Lower leg skin (tissue), 4 donors: Measurements from ENCODE around the gene MTMR3. TPM values are rescaled to one million over a fixed set of nuclear protein-coding genes. Genes with fewer than 3 reads are reported as not detected.

ENCODE experiments used
- DNase-seq, 2 donors: peaks; one replicate each; pipeline ENCODE4 v3.0.0-alpha.2; 2019; ENCODE audit warnings: low spot score in 2 of 2
- H3K4me3 ChIP-seq: fragments of 200-600 bp; sonication (generic); 2 replicates; pipeline ENCODE4 v1.5.1; 2017; ENCODE audit warnings: mild to moderate bottlenecking, low read depth; ENCODE audit not compliant: poor library complexity, severe bottlenecking
- POLR2A ChIP-seq, 2 donors: fragments of 450-650 bp; IDR thresholded peaks; one replicate each; pipeline ENCODE4 v1.6.1; 2016 to 2017; ENCODE audit warnings: antibody characterized with exemption in 2 of 2, mild to moderate bottlenecking in 1 of 2, moderate library complexity in 1 of 2
- WGBS, 2 donors: methylation state at CpG; one replicate each; pipeline ENCODE4 v1.1.5; 2018; 5-methylcytosine and 5-hydroxymethylcytosine counted together
- intact Hi-C: fragments of 100-400 bp; cut with DNase I; formaldehyde crosslinking; loops from one replicate; pipeline ENCODE4 v1.15.0; 2023; ENCODE audit warnings: low total_unique reads
- total RNA-seq, 4 donors: library from RNA; depleted of rRNA; stranded (reverse); fragments of >200 nt; gene quantifications; one replicate each; pipeline ENCODE4 v1.1.0, GENCODE V29; 2016
- TF ChIP-seq, protein P1 (sequence below), 3 donors: fragments of 450-650 bp; IDR thresholded peaks; one replicate each; pipeline ENCODE4 v1.5.1; 2016; ENCODE audit warnings: antibody characterized with exemption in 3 of 3, mild to moderate bottlenecking in 3 of 3, moderate library complexity in 2 of 3

The MTMR3 gene
- total RNA-seq, 4 donors from 2014 or later: 51.4 to 70.5 (median 62.6) TPM

DNA sequence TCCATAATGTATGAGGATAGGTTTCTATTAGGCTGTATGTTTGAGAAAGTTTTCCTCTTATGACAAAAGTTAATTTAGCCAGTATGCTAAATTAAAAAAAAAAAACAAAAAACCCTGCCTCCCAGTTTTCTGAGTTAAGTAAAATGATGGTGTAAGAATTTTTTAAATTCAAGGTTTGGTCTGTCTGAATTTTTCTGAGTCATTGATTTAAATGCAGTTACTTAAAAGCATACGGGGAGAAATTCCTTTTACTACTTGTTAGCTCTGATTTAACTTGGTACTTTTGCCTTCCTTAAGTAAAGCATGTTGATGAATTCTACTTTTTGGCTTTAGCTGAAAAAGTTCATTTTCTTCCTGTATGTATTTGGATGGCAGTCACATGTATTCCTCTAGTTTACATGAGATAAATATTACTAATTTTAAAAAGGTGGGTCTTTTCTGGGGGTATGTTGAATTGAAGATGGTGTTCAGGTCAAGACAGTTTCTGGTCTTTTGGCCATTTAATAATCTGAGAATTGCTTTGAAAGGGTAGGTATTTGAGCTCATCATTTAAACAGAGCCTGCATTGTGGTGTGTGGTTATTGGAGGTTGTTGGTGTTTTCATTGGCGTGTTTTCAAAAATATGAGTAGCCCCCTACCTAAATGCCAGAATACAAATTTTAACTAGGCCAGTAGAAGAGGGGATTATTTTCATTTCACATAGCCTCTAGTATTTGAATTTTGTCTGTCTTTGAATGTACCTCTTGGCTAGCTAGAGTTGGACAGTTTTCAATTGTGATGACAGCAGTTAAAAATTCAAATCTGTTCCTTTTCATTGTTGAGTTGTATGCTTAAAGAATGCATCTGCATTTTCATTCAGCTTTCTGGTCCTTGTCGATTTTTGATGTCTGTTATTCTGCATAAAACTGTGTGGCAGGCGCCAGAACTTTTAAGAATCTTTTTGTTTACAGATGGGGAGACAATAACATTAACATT lies 64.7 kb downstream of the MTMR3 start:
- TF ChIP-seq POLR2A (IDR thresholded peaks at IDR 0.05): no peak
- TF ChIP-seq, protein P1, sequence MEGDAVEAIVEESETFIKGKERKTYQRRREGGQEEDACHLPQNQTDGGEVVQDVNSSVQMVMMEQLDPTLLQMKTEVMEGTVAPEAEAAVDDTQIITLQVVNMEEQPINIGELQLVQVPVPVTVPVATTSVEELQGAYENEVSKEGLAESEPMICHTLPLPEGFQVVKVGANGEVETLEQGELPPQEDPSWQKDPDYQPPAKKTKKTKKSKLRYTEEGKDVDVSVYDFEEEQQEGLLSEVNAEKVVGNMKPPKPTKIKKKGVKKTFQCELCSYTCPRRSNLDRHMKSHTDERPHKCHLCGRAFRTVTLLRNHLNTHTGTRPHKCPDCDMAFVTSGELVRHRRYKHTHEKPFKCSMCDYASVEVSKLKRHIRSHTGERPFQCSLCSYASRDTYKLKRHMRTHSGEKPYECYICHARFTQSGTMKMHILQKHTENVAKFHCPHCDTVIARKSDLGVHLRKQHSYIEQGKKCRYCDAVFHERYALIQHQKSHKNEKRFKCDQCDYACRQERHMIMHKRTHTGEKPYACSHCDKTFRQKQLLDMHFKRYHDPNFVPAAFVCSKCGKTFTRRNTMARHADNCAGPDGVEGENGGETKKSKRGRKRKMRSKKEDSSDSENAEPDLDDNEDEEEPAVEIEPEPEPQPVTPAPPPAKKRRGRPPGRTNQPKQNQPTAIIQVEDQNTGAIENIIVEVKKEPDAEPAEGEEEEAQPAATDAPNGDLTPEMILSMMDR (IDR thresholded peaks at IDR 0.05): no peak
- H3K4me3 ChIP-seq: no peak overlapping the region
- DNase-seq: no peak
- intact Hi-C loops: no loop called here
- 45 to 48% methylated on average over 4 of the region's 4 CpGs for WGBS, 2 donors

DNA sequence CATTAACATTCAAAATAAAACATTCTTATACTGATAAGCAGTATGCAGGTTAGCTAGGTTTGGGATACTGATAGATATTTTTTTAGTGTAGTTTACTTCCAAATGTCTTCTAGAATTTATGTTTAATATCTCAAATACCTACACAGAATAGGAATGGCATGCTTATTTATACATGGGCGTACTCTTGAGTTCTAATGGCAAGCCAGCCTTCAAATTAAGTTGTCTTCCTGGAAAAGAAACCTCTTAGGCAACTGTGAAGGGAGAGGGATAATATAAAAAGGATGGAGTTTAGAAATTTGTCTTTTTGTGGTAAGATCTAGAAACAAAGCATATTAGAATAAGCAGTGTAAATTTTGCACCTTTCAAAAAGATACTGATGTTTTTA lies 65.4 kb downstream of the MTMR3 start:
- H3K4me3 ChIP-seq: no peak overlapping the region
- TF ChIP-seq, protein P1 (IDR thresholded peaks at IDR 0.05): no peak
- TF ChIP-seq POLR2A (IDR thresholded peaks at IDR 0.05): no peak
- WGBS, 2 donors: 44 to 50% methylated on average over 1 of the region's 1 CpG
- DNase-seq: no peak
- intact Hi-C loops: no loop called here

DNA sequence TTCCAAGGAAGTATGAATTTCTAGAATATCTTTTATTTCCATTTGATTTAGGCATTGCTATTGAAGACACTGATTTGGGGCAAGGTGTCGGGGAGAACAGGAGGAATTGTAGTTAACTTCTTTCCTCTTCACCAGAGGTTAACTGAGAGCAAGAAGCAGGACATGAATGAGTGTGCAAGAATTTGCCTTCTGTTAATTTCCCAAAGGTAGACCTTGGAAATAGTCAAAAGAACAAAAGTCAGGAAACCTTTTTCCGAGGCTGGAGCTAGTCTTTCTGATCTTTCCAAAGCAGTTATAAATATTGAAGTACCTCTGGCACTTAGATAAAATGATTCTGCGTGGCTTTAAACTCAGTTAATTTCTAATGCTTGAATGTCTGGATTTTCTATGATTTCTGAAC lies 66.9 kb downstream of the MTMR3 start:
- DNase-seq: no peak
- TF ChIP-seq, protein P1 (IDR thresholded peaks at IDR 0.05): no peak
- TF ChIP-seq POLR2A (IDR thresholded peaks at IDR 0.05): no peak
- 82 to 87% methylated on average over 3 of the region's 3 CpGs for WGBS, 2 donors
- intact Hi-C loops: no loop called here
- H3K4me3 ChIP-seq: no peak overlapping the region

DNA sequence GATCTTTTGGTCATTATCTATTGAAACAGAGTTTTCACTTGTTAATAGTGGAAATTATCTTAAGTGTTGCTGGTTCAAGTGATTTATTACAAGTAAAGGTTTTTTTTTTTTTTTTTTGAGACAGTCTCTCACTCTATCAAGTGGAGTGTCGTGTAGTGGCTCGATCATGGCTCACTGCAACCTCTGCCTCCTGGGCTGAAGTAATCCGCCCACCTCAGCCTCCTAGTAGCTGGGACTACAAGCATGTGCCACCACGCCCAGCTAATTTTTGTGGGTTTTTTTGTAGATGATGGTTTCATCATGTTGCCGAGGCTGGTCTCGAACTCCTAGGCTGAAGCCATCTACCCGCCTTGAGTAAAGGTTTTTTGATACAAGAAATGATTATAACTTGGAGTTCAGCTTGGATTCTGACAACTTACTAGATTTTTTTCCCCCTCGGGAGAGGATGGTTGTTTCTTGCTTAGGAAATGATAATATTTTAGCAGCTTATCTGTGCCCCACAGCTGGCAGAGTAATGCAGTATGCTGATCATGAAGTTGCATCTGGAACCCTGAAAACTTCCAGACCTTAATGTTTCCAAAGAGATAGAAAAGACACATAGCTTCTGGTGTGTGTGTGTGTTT lies 68.9 kb downstream of the MTMR3 start:
- H3K4me3 ChIP-seq: no peak overlapping the region
- no peak for TF ChIP-seq POLR2A (IDR thresholded peaks at IDR 0.05)
- TF ChIP-seq, protein P1 (IDR thresholded peaks at IDR 0.05): no peak
- no peak for DNase-seq
- intact Hi-C loops: no loop called here
- 65 to 72% methylated on average over 8 of the region's 8 CpGs for WGBS, 2 donors

DNA sequence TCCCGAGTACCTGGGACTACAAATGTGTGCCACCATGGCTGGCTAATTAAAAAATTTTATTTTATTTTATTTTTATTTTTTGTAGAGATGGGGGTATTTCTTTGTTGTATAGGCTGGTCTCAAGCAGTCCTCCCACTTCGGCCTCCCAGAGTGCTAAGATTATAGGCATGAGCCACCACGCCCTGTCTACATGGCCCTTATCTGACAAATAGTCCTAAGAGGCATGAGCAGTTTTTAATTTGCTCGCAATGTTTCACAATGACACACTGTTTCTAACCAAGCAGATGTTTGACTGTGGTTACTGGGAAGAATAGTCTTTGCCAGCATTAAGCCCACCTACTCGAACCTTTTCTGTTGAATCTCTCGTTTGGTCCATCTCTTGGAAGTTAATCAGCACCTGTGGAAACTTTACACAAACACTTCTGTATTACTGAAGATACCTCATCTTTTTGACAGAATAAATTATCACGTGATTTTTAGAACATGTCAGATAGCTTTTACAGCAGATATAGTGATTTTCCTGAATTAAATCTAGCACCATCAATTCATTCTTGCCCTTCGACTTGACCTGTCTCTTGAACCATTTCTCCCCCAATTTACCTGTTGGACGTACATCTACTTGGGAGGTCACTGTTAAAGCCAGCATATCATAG lies 71.4 kb downstream of the MTMR3 start:
- TF ChIP-seq, protein P1 (IDR thresholded peaks at IDR 0.05): no peak
- no peak for TF ChIP-seq POLR2A (IDR thresholded peaks at IDR 0.05)
- DNase-seq: no peak
- no peak overlapping the region for H3K4me3 ChIP-seq
- whole genome bisulfite sequencing, 2 donors: 96 to 98% methylated on average over 9 of the region's 9 CpGs
- intact Hi-C loops: no loop called here
